Measurements from ENCODE around the gene PRODH2. TPM values are rescaled to one million over a fixed set of nuclear protein-coding genes. Genes with fewer than 3 reads are reported as not detected.

PRODH2 gene
- total RNA-seq, 1 donor from 2014 or later = not detected

DNA sequence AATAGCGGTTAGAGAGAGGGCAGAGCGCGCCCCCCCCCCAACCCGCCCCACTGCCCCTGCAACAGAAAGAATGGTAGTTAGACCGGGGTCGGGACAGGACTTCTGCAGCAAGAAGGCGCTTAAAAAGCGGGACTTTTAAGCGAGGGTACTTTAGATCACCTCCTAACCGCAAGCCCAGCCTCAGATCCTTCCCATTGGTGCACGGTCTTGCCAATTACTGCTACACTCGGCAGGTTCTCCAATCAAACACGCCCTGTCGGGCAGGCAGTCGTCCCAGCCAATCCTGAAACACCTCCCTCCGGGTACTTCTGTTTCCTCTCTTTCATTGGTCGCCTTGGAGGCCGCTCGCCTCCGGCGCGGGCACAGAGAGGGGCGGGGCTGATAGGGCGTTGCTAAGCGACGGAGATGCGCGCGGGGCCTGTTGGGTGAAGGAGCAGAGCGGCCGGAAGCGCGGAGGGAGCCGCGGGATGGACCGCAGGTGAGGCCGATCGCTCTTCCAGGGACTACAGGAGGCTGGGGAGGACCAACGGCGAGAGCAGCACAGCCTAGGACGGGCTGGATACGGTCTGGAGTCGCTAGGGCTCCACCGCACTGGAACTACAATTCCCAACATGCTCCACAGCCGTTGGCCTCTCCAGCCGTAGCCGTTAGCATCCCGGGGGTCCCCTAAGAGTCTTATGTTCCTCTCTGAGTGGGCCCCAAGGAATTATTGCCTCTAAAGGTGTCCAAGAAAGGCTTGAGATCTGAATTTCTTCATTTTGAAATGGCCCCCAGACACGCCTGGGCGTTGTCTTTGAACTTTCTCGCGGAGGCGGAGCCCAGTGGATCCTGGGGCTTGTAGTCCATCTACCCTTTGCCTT is 54.7 kb downstream of the PRODH2 start, which contains the start of gene PROSER3:
PROSER3 (plus strand) TSS at position 428 of the 860 bp plus-strand sequence; CDS start at position 468, 40 bp downstream.
- peak; percentile 100 for DNase-seq

DNA sequence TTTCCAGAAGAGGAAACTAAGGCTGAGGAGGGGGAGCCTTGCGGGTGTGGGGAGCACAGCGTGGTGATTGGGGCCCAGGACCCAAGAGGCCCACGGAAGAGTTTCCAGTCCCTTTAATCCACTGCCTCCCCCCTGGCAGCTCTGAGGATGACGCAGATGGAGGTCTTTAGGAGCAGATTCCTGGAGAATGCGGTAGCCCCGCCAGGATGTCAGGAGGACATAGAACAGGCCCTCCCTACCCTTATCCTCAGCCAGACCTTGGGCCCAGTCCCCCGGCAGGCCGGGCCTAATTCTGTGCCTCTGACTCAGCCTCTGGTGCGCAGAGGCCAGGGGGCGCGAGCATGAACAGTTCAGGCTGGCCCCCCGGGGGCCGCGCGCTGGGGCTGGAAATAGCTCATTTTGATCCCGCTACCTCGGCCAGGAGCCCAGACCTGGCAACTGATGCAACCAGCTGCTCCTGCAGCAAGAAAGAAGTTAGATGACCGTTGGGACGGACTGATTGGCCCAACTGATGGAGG is 55.4 kb downstream of the PRODH2 start:
- DNase-seq = peak; percentile 97

DNA sequence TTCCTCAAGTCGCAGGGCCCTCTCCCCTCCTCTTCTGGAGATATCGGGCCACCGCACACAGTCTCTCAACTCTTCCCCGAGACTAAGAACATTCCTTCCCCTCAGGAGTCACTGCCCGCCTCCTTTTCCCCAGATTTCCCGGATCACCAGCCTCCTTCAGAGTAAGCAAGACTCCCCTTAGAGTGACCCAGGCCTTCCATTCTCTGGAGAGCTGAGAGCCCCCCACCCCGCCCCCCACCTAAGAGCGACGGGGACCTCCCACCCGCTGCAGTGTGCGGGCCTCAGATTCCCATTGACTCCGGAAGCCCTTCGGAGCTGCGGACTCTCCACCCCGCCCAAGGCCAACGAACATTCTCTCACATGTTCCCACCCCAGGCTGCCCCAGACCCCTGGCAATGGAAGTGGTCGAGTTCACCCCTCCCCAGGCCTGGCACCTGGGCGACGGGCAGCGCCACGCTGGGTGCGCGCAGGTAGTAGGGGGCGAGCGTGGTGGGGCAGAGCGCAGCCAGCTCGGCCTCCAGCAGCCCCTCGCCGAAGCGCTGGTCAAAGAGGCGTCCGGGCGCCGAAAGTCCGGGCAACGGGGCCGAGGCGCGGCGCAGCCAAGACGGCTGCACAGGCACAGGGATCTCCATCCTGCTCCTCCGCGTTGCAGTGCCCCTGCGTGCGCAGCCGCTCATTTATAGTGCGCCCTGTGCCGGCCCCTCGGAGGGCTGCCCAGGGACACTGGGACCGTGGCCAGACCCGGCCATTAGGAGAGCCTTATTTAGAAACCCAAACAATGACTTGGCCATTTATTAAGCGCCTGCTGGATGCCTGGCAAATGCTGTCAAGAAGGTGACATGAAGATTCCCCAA is 56.0 kb downstream of the PRODH2 start, which contains the start of gene HSPB6:
HSPB6 (minus strand) TSS at position 653 of the 854 bp plus-strand sequence; CDS start at position 632, 21 bp downstream.
- DNase-seq = peak; percentile 86

DNA sequence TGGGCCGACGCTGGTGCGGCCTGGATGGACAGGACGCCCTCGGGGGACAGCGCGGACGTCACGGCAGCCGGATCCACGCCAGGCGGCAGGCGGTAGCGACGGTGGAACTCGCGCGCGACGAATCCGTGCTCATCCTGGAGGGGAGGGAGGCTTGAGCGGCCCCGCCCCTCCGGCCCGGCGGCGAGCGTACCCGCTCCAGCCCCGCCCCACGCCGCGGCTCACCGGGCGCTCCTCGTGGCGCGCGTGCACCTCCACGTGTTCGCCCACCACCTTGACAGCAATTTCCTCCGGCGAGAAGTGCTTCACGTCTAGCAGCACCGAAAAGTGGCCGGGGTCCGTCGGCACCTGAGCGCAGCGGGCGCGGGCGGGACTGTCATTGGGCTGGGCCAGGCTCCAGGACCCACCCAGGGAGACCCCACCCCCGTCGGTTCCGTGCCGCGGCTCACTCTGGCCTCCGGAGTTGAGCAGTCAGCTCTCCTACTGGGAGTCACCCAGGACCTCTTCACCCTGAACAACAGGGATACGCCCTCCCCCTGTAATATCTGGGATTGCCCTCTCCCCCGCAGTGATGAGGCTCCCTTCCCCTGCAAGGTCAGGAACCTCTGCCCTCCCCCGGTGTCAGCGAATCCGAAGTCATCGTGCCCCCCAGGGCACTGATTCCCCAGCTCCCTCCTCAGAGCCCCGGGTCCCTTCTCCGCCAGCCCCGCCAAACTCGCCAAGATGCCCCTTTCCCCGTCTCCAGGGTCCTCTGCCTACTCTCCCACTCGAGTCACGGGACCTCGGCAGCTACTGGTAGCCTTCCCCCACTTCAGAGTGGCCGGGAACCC is 56.9 kb downstream of the PRODH2 start:
- DNase-seq = peak; percentile 79

DNA sequence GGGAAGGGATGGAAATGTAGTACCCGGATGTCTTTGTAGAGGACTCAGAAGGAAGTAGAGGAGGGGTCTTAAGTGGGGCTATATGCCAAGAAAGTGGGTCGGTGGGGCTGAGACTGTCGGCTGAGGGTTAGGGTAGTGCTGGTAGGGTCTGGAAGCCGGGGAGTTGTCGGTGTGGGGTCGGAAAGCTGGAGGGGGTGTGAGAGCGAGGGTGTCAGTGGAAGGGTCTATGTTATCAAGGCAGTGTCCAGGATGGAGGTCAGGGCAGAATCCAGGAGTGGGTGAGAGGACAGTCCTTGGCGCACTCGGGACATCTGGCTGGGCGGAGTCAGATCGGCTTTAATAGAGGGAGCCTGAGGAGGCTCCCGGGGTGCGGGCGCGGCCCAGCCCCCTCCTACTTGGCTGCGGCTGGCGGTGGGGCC is 57.5 kb downstream of the PRODH2 start:
- DNase-seq = no peak

DNA sequence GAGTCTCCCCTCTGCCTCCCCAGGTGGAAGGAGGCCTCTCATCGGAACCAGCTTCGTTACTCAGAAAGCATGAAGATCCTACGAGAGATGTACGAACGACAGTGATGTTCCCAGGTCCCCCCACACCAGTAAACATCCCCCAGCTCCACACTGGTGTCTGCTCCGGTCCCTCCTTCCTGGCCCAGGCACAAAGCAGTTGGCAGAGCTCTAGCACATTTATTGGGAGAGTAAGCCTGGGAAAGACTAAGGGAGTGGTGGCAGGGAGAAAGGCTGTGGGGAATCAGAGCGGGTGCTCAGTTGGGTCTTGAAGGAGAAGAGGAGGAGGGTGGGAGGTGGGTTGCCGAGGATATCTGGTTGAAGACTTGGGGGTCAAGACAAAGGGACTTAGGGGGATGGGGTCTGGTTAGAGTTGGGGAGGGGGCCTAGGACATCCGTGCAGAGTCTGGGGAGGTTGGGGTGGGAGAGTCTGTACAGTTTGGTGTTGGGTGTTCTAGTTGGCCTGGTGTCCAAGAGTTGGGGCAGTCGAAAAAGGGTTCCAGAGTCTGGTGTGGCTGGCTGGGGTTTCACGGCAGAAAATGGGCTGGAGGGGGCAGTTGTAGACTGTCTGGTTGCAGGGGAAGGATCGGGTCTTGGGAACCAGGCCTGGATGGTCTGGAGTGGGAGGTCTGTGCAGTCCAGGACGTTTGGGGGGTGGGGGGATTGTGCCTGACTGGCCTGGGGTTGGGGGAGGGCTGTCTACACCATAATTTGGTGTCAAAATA is 58.1 kb downstream of the PRODH2 start:
- no peak for DNase-seq

DNA sequence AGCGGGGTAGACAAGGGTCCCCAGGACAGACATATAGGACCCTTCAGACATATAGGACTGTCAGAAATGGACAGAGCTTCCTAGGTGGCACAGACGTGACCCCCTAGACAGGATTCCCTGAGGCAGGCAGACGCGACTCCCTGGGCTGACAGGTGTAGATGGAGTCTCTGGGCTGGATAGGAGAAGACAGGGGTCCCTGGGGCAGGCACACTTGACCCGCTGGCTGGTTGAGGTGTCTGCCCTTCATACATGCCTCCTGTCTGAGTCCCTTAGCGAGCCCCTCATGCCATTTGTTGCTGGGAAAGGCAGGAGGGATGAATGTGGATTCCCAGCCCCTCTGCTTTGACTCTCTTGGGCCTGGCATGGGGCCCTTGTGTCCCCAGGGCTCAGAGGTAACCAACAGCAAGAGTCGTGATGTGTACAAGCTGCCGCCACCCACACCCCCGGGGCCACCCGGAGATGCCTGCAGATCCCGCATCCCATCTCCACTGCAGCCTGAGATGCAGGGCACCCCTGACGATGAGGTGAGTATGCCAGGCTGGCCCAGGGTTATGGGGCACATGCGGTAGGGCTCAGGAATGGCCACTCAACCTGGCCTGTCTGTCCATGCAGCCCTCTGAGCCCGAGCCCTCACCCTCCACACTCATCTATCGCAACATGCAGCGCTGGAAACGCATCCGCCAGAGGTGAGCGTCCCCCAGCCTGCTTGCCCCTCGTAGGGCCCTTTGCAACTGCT is 58.8 kb downstream of the PRODH2 start:
- no peak for DNase-seq

DNA sequence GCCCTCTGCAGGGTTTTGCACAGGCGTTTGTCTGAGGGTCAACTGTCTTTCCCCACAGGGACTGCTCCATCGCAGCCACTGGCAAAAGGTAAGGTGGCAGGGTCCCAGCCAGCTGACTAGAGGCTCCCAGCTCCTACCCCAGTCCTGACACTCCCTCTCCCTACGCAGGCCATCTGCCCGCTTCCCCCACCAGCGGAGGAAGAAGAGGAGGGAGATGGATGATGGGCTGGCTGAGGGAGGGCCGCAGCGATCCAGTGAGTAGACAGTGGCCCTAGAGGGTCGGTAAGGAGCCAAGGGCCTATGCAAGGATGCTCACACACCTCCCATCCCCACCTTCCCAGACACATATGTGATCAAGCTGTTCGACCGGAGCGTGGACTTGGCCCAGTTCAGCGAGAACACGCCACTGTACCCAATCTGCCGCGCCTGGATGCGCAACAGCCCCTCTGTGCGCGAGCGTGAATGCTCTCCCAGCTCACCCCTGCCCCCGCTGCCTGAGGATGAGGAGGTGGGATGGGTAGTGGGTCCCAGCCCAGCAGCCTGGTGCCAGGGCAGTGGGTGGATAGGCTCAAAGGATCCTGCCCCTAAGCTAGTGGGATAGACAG is 59.8 kb downstream of the PRODH2 start:
- DNase-seq = no peak

DNA sequence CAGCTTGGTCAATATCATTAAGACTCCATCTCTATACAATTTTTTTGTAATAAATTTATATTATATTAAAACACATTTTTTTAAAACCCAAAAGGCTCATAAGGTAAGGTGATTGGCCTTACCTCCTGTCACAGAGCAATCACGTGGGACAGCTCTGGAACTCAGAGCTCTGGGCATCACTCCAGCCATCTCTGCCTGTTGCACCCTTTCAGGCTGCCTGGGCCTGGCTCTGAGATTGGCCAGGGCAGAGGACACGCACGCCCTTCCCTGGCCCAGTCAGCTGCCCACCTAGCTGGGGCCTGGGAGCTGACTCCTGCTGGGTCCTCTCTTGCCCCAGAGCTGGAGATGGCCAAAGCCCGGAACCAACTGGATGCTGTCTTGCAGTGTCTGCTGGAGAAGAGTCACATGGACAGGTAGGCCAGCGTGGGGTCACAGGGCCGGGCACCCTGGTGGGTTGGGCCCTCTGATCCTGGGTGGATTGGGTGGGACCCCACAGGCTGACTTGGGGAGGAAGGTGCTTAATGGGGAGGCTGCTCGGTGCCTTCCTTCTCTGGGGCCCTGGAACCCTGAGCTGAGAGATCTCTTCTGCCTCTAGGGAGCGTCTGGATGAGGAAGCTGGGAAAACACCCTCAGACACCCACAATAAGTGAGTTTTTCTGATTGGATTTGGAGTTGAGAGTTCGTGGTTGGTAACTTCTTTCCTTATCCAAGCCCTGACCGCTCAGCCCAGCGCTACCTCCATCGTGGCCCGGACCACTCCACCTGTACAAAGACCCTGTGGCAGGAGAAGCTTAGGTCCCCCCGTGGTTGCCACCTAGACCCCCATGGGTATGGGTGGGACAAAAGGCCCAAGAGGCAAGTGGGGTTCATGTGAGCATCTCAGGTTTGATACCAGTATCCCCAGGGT is 60.6 kb downstream of the PRODH2 start:
- no peak for DNase-seq

DNA sequence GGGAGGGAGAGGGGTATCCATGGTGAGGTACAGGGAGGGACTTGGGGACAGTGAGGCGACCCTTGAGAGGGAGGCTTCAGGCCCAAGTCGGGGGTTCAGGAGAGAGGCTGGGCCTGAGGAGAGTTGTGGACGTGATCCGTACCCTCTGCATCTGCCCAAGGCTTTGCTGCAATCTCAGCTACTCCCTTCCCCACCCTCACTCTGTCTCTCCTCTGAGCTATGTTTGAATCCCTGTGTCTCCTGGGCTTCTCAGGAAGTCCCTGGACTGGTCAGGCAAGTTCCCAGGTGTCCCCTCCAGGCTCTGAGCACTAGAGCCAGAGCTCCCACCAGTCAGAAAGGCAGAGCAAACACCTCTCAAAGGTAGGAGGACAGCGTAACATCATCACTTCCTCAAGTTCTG is 62.5 kb downstream of the PRODH2 start:
- no peak for DNase-seq

Other genes with a start within 250 kb of the PRODH2 start
- not detected for gene ATP4A, start 249.2 kb downstream of the PRODH2 start, total RNA-seq
- gene PMIS2, start 226.7 kb downstream of the PRODH2 start, total RNA-seq = not detected
- gene HAUS5, start 200.1 kb downstream of the PRODH2 start, total RNA-seq = 10.8 TPM
- gene RBM42, start 183.8 kb downstream of the PRODH2 start, total RNA-seq = 39.9 TPM
- gene ETV2, start 171.1 kb downstream of the PRODH2 start, total RNA-seq = not detected
- 440 TPM for gene COX6B1, start 164.5 kb downstream of the PRODH2 start, total RNA-seq
- not detected for gene UPK1A, start 146.3 kb downstream of the PRODH2 start, total RNA-seq
- gene ZBTB32, start 108.3 kb downstream of the PRODH2 start, total RNA-seq = not detected
- gene KMT2B, start 94.8 kb downstream of the PRODH2 start, total RNA-seq = 13.1 TPM
- 2.3 TPM for gene IGFLR1, start 70.4 kb downstream of the PRODH2 start, total RNA-seq
- 11.3 TPM for gene U2AF1L4, start 67.4 kb downstream of the PRODH2 start, total RNA-seq
- gene PSENEN, start 67.2 kb downstream of the PRODH2 start, total RNA-seq = 4.2 TPM
- 6.7 TPM for gene LIN37, start 64.3 kb downstream of the PRODH2 start, total RNA-seq
- gene HSPB6, start 55.8 kb downstream of the PRODH2 start, total RNA-seq = 152 TPM
- 4.4 TPM for gene PROSER3, start 54.7 kb downstream of the PRODH2 start, total RNA-seq
- gene ARHGAP33, start 37.3 kb downstream of the PRODH2 start, total RNA-seq = 26.3 TPM
- gene NPHS1, start 39.7 kb upstream of the PRODH2 start, total RNA-seq = not detected
- gene KIRREL2, start 44.1 kb upstream of the PRODH2 start, total RNA-seq = 0.51 TPM
- 6.3 TPM for gene APLP1, start 55.7 kb upstream of the PRODH2 start, total RNA-seq
- 2.5 TPM for gene NFKBID, start 87.7 kb upstream of the PRODH2 start, total RNA-seq
- not detected for gene HCST, start 89.7 kb upstream of the PRODH2 start, total RNA-seq
- 3.6 TPM for gene TYROBP, start 95.5 kb upstream of the PRODH2 start, total RNA-seq
- 3.0 TPM for gene LRFN3, start 123.5 kb upstream of the PRODH2 start, total RNA-seq
- gene SDHAF1, start 182.3 kb upstream of the PRODH2 start, total RNA-seq = 20.8 TPM
- 1.9 TPM for gene SYNE4, start 196.0 kb upstream of the PRODH2 start, total RNA-seq
- gene ALKBH6, start 201.4 kb upstream of the PRODH2 start, total RNA-seq = 10.1 TPM
- gene CLIP3, start 220.0 kb upstream of the PRODH2 start, total RNA-seq = 5.7 TPM
- gene THAP8, start 241.4 kb upstream of the PRODH2 start, total RNA-seq = 6.7 TPM
- 4.3 TPM for gene WDR62, start 242.1 kb upstream of the PRODH2 start, total RNA-seq

Measured in tongue (tissue), 2 donors.